ENCODE measurements around the gene DDC.

GRCh38 chr7:50538478-50538877, 26.7 kb downstream of the DDC start:
- no peak for TF ChIP-seq CTCF (IDR thresholded peaks at IDR 0.05)
- TF ChIP-seq POLR2A (IDR thresholded peaks at IDR 0.05) = no peak

All from ovary (tissue), 3 donors.